Naive thymus-derived CD8-positive, alpha-beta T cell (primary cell): ENCODE results near the gene NEK2. TPM values are rescaled to one million over a fixed set of nuclear protein-coding genes. Genes with fewer than 3 reads are reported as not detected.
A peak's percentile ranks its signal among the peaks of the same experiment; 100 is the strongest.
"Not testable (repeated sequence)": the region's sequence is repeated elsewhere in the genome, so short reads cannot be mapped to it uniquely, and the experiment has no call there.

ENCODE experiments used
- ATAC-seq, 2 donors: fragments of 150-1000 bp; cut with Tn5 transposase in 1 of 2; sonication (Bioruptor Pico), chemical (Tn5 transposase) in 1 of 2; 1 replicate in 1 of 2; 2 replicates in 1 of 2; pipeline ENCODE4 v1.10.0; 2021; ENCODE audit warnings: mild to moderate bottlenecking in 2 of 2, moderate library complexity in 2 of 2
- POLR2A ChIA-PET: fragments of 350-600 bp; sonication (Branson Sonifier 250); formaldehyde crosslinking; loops from one replicate; lab custom pipeline; 2021; ENCODE audit warnings: antibody characterized with exemption; lab: Charles Lee
- DNase-seq, 10 donors: peaks; one replicate each; pipeline versions ENCODE4 v3.0.0 to v3.0.0-alpha.2; 2020 to 2022
- H3K27ac Mint-ChIP-seq, 10 donors: one replicate each; pipeline ENCODE4 v1.8.0; 2020 to 2022; ENCODE audit warnings: mild to moderate bottlenecking in 10 of 10, mixed read lengths in 10 of 10, moderate library complexity in 4 of 10, inconsistent platforms in 1 of 10
- H3K27me3 Mint-ChIP-seq, 5 donors: one replicate each; pipeline ENCODE4 v1.8.0; 2021 to 2022; ENCODE audit warnings: mixed read lengths in 5 of 5
- H3K36me3 Mint-ChIP-seq, 3 donors: one replicate each; pipeline ENCODE4 v1.8.0; 2020 to 2022; ENCODE audit warnings: mixed read lengths in 3 of 3, mild to moderate bottlenecking in 2 of 3, inconsistent platforms in 1 of 3
- H3K4me1 Mint-ChIP-seq, 4 donors: one replicate each; pipeline ENCODE4 v1.8.0; 2021 to 2022; ENCODE audit warnings: mixed read lengths in 4 of 4
- H3K4me3 Mint-ChIP-seq, 10 donors: one replicate each; pipeline ENCODE4 v1.8.0; 2020 to 2022; ENCODE audit warnings: mild to moderate bottlenecking in 10 of 10, mixed read lengths in 10 of 10, moderate library complexity in 6 of 10, inconsistent platforms in 1 of 10
- H3K9me3 Mint-ChIP-seq, 9 donors: one replicate each; pipeline ENCODE4 v1.8.0; 2020 to 2022; ENCODE audit warnings: mixed read lengths in 9 of 9, mild to moderate bottlenecking in 3 of 9, inconsistent platforms in 1 of 9, moderate library complexity in 1 of 9
- polyA plus RNA-seq, 3 donors: library from polyadenylated mRNA; unstranded; fragments of 300-500 nt; fragmentation: Illumina TruSeq; gene quantifications; one replicate each; pipeline ENCODE4 v1.2.3, GENCODE V29; 2021
- total RNA-seq, 8 experiments: library from RNA in 2 of 8; stranded (reverse) in 2 of 8; gene quantifications; one replicate each; pipeline ENCODE4 v1.2.3 and lab custom pipeline; 2021 to 2026

The NEK2 gene
- total and polyA plus RNA-seq, 5 experiments from 2014 or later, result 0.16 to 0.60 TPM; not detected in 3

GRCh38 chr1:211705467-211706091 lies 30.2 kb upstream of the NEK2 start:
- no peaks in the 10 kb centered on the region for H3K36me3 Mint-ChIP-seq
- H3K4me3 Mint-ChIP-seq, result no peak overlapping the region
- DNase-seq (no peak), ATAC-seq (no peak)
- no peaks in the 10 kb centered on the region for H3K9me3 Mint-ChIP-seq
- H3K4me1 Mint-ChIP-seq, result peaks cover 0 to 1% (median under 1%) of the 10 kb centered on the region in 4 donors
- no peak overlapping the region for H3K27ac Mint-ChIP-seq
- no peaks in the 10 kb centered on the region for H3K27me3 Mint-ChIP-seq
- POLR2A ChIA-PET, result interaction anchor here (0.6 kb wide), 1 partner anchor 201 kb away, joined by 3 read pairs; no protein-coding TSS in a partner anchor

- no peak overlapping the region for H3K4me3 Mint-ChIP-seq
- POLR2A ChIA-PET, result no interaction called here
- no peak overlapping the region for H3K27ac Mint-ChIP-seq
- peaks cover 0 to 4% (median 2%) of the 10 kb centered on the region in 4 donors for H3K4me1 Mint-ChIP-seq
- H3K27me3 Mint-ChIP-seq, result no peaks in the 10 kb centered on the region
- ATAC-seq (no peak), DNase-seq (no peak)
- H3K36me3 Mint-ChIP-seq, result no peaks in the 10 kb centered on the region
- no peaks in the 10 kb centered on the region for H3K9me3 Mint-ChIP-seq
These were observed 29.1 kb upstream of the NEK2 start for GRCh38 chr1:211704543-211704942.

DNA sequence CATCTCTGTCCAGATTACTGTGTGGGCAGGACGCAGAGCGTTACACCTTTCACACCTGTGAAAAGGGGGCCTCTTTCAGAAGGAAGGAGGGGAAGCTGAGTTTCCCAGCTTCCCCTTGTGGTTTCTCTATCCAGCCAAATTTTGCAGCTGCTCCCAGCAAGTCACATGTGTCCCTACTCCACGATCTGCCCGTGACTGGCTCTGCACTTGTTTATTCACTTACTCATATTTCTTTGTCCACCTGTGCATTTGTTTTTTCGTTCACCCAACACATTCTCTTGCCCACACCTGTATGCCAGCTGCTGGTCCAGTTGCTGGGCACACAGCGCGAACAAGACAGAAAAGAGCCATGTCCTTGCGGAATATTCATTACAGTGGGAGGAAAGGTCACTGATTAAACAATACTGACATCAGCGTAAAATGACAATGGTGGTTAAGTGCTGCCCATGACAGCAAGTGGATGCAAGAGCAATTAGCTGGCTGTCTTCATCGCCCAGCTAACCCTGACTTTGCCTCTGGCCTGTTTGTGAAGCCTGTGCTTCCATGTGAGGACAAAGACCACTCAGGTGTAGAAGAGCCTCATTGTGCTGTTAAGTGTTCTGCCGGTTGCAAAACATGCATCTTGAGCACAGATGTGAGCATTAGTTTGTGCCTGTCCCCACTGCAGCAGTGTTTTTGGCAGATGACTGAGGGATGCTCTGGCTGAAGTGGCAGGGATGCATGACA lies 28.6 kb upstream of the NEK2 start:
- H3K9me3 Mint-ChIP-seq, result no peaks in the 10 kb centered on the region
- no peak for DNase-seq
- H3K27ac Mint-ChIP-seq, result peak overlapping the region in 1 of 10 donors; percentile 17
- POLR2A ChIA-PET, result no interaction called here
- ATAC-seq, result no peak
- H3K36me3 Mint-ChIP-seq, result no peaks in the 10 kb centered on the region
- peaks cover 2 to 8% (median 4%) of the 10 kb centered on the region in 4 donors for H3K4me1 Mint-ChIP-seq
- peaks cover 0 to 1% (median 0%) of the 10 kb centered on the region in 5 donors for H3K27me3 Mint-ChIP-seq
- no peak overlapping the region for H3K4me3 Mint-ChIP-seq

DNA sequence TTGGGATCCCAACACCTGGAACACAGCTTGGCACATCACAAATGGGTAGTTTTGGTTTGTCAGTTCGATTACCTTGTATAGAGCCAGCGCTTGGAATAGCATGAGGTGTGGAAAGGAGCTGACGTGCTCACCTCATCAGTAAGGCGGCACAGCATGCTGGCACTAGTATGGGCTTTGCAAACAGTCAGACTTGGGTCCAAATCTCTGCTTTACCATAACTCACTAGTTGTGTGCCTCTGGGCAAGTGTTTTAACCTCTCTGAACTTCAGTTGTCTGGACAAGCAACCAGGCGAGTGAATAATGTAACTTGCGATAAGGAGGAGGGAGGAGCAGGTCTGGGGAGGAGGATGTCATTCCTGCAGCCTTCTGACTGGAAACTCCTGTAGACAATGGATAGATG lies 26.3 kb upstream of the NEK2 start:
- no peak for ATAC-seq
- Mint-ChIP-seq H3K27me3 (peaks cover 0 to 1% (median 0%) of the 10 kb centered on the region in 5 donors), H3K4me3 (no peak overlapping the region), H3K36me3 (no peaks in the 10 kb centered on the region), H3K4me1 (peaks cover 4 to 28% (median 21%) of the 10 kb centered on the region in 4 donors), H3K27ac (peak overlapping the region in 2 of 10 donors; percentile 3 to 11), H3K9me3 (no peaks in the 10 kb centered on the region)
- no peak for DNase-seq
- POLR2A ChIA-PET, result no interaction called here

- POLR2A ChIA-PET, result no interaction called here
- ATAC-seq, result no peak
- no peak for DNase-seq
- Mint-ChIP-seq H3K27me3 (peaks cover 0 to 1% (median 0%) of the 10 kb centered on the region in 5 donors), H3K27ac (peak overlapping the region in 3 of 10 donors; percentile 16 to 62 (median 29)), H3K4me1 (peaks cover 6 to 54% (median 39%) of the 10 kb centered on the region in 4 donors), H3K4me3 (peak overlapping the region in 9 of 10 donors; percentile 36 to 86 (median 64)), H3K9me3 (peaks cover 0 to 12% (median 0%) of the 10 kb centered on the region in 9 donors), H3K36me3 (peaks cover 0 to 2% (median 0%) of the 10 kb centered on the region in 3 donors)
These were observed 23.6 kb upstream of the NEK2 start for GRCh38 chr1:211699059-211699458.

- POLR2A ChIA-PET, result interaction anchor here (1.1 kb wide), 2 partner anchors 15 to 337 kb away, joined by 3 read pairs; partner anchors contain the start of genes DTL and INTS7
- H3K9me3 Mint-ChIP-seq, result peaks cover 0 to 12% (median 0%) of the 10 kb centered on the region in 9 donors
- peaks cover 0 to 1% (median 0%) of the 10 kb centered on the region in 5 donors for H3K27me3 Mint-ChIP-seq
- H3K36me3 Mint-ChIP-seq, result peaks cover 0 to 2% (median 0%) of the 10 kb centered on the region in 3 donors
- DNase-seq, result peak; percentile 55 to 87 (median 80)
- peak overlapping the region in 4 of 10 donors; percentile 36 to 70 (median 51) for H3K27ac Mint-ChIP-seq
- H3K4me3 Mint-ChIP-seq, result peak overlapping the region; percentile 55 to 86 (median 70)
- H3K4me1 Mint-ChIP-seq, result peaks cover 6 to 56% (median 39%) of the 10 kb centered on the region in 4 donors
- ATAC-seq, result peak; percentile 92 to 95
These were observed 23.0 kb upstream of the NEK2 start for GRCh38 chr1:211698161-211699026.

- peak in 1 of 10 donors; percentile 31 for DNase-seq
- peaks cover 0 to 2% (median 0%) of the 10 kb centered on the region in 3 donors for H3K36me3 Mint-ChIP-seq
- POLR2A ChIA-PET, result interaction anchor here (0.6 to 1.1 kb wide), 2 partner anchors 145 to 338 kb away, joined by 3 read pairs; partner anchors contain the start of genes DTL and INTS7
These were observed 21.9 kb upstream of the NEK2 start for GRCh38 chr1:211697356-211697755.

GRCh38 chr1:211695135-211695816 lies 19.9 kb upstream of the NEK2 start:
- peak overlapping the region in 9 of 10 donors; percentile 25 to 82 (median 57) for H3K27ac Mint-ChIP-seq
- peaks cover 4 to 58% (median 40%) of the 10 kb centered on the region in 4 donors for H3K4me1 Mint-ChIP-seq
- peaks cover 0 to 1% (median 0%) of the 10 kb centered on the region in 5 donors for H3K27me3 Mint-ChIP-seq
- peaks cover 0 to 2% (median 0%) of the 10 kb centered on the region in 3 donors for H3K36me3 Mint-ChIP-seq
- DNase-seq (peak in 3 of 10 donors; percentile 13 to 21 (median 15)), ATAC-seq (peak in 1 of 2 donors; percentile 43)
- POLR2A ChIA-PET, result interaction anchor here (1.1 to 1.6 kb wide), 2 partner anchors 13 to 15 kb away, joined by 4 to 6 read pairs; no protein-coding TSS in a partner anchor
- H3K4me3 Mint-ChIP-seq, result peak overlapping the region in 8 of 10 donors; percentile 26 to 66 (median 48)
- peaks cover 0 to 14% (median 0%) of the 10 kb centered on the region in 9 donors for H3K9me3 Mint-ChIP-seq

More at GRCh38 chr1:211697356-211697755, 21.9 kb upstream of the NEK2 start:
- peak overlapping the region in 1 of 10 donors; percentile 28 for H3K27ac Mint-ChIP-seq
- H3K4me3 Mint-ChIP-seq, result no peak overlapping the region
- no peak for ATAC-seq
- H3K4me1 Mint-ChIP-seq, result peaks cover 6 to 56% (median 39%) of the 10 kb centered on the region in 4 donors
- H3K9me3 Mint-ChIP-seq, result peaks cover 0 to 12% (median 0%) of the 10 kb centered on the region in 9 donors
- H3K27me3 Mint-ChIP-seq, result peaks cover 0 to 1% (median 0%) of the 10 kb centered on the region in 5 donors

DNA sequence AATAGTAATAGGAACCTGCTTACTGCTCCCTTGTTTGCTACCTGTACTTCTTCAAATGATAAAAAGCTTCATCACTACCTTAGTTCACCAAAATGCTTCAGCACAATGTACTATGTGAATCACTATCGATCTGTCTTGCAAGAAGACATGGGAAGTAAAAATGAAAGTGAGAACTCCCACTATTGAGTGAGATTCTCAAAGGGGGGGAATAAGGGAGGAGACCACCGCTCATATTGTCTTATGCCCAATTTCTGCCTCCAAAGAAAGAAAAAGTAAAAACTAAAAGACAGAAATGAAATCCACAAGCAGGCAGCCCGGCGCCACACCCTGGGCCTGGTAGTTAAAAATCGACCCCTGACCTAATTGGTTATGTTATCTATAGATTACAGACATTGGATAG lies 18.5 kb upstream of the NEK2 start:
- Mint-ChIP-seq H3K9me3 (peaks cover 0 to 14% (median 0%) of the 10 kb centered on the region in 9 donors), H3K27ac (peak overlapping the region in 3 of 10 donors; percentile 52 to 65 (median 60)), H3K4me1 (peaks cover 4 to 57% (median 35%) of the 10 kb centered on the region in 4 donors)
- DNase-seq, ATAC-seq, H3K4me3 Mint-ChIP-seq, POLR2A ChIA-PET, H3K27me3 Mint-ChIP-seq, H3K36me3 Mint-ChIP-seq: not testable (repeated sequence)

DNA sequence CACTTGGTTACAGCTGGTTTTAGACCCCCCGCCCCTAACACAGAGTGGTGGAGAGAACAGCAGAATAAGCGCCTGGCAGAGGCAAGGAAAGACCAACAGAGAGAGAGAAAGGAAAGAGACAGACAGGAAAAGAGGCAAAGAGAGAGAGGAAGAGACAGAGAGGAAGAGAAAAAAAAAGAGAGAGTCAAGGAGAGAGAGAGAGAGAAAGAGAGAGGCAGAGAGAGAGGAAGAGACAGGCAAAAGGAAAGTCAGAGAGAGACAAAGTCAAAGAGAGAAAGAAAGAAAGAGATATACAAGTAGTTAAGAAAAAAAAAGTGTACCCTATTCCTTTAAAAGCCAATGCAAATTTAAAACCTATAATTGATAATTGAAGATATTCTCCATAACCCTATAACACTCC lies 13.0 kb upstream of the NEK2 start:
- Mint-ChIP-seq H3K36me3 (no peaks in the 10 kb centered on the region), H3K4me3 (peak overlapping the region in 2 of 10 donors; percentile 8 to 27)
- POLR2A ChIA-PET, result no interaction called here

More for the DNA sequence above, 13.0 kb upstream of the NEK2 start:
- H3K27ac Mint-ChIP-seq, result peak overlapping the region in 6 of 10 donors; percentile 6 to 92 (median 62)
- ATAC-seq (no peak), DNase-seq (no peak)
- peaks cover 0 to 2% (median 0%) of the 10 kb centered on the region in 9 donors for H3K9me3 Mint-ChIP-seq
- peaks cover 6 to 29% (median 13%) of the 10 kb centered on the region in 4 donors for H3K4me1 Mint-ChIP-seq
- H3K27me3 Mint-ChIP-seq, result no peaks in the 10 kb centered on the region
